ENCODE measurements around the gene SFTPD. TPM values are rescaled to one million over a fixed set of nuclear protein-coding genes. Genes with fewer than 3 reads are reported as not detected.

SFTPD gene
- total and polyA plus RNA-seq, 10 donors, result 0.15 to 0.33 (median 0.19) TPM; not detected in 7

GRCh38 chr10:79938728-79939406, 10.0 kb downstream of the SFTPD start:
- Histone ChIP-seq H3K4me1 (peaks cover 3 to 40% (median 25%) of the 10 kb centered on the region in 6 donors), H3K27ac (peak overlapping the region in 7 of 8 donors; percentile 41 to 84 (median 60)), H3K9me3 (no peaks in the 10 kb centered on the region), H3K36me3 (peaks cover 0 to 5% (median 0%) of the 10 kb centered on the region in 6 donors), H3K4me3 (peak overlapping the region in 1 of 8 donors; percentile 36), H3K27me3 (replicated peaks in 1 of 7) (peaks cover 0 to 4% (median 0%) of the 10 kb centered on the region in 7 donors)
- peak; percentile 87 for DNase-seq
- TF ChIP-seq POLR2A (IDR thresholded peaks at IDR 0.05) (no peak), POLR2AphosphoS5 (IDR thresholded peaks at IDR 0.05) (peak in 2 of 3 donors; percentile 51 to 73)
- TF ChIP-seq, protein P1, sequence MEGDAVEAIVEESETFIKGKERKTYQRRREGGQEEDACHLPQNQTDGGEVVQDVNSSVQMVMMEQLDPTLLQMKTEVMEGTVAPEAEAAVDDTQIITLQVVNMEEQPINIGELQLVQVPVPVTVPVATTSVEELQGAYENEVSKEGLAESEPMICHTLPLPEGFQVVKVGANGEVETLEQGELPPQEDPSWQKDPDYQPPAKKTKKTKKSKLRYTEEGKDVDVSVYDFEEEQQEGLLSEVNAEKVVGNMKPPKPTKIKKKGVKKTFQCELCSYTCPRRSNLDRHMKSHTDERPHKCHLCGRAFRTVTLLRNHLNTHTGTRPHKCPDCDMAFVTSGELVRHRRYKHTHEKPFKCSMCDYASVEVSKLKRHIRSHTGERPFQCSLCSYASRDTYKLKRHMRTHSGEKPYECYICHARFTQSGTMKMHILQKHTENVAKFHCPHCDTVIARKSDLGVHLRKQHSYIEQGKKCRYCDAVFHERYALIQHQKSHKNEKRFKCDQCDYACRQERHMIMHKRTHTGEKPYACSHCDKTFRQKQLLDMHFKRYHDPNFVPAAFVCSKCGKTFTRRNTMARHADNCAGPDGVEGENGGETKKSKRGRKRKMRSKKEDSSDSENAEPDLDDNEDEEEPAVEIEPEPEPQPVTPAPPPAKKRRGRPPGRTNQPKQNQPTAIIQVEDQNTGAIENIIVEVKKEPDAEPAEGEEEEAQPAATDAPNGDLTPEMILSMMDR (IDR thresholded peaks at IDR 0.05 in 8 of 11, conservative IDR thresholded peaks at IDR 0.05 in 3 of 11), result no peak
- WGBS, 5 donors, result 35 to 45% (median 44%) methylated on average over 6 of the region's 6 CpGs
- intact Hi-C loops (cut with DNase I; ENCODE audit: low total_unique reads), result no loop called here

DNA sequence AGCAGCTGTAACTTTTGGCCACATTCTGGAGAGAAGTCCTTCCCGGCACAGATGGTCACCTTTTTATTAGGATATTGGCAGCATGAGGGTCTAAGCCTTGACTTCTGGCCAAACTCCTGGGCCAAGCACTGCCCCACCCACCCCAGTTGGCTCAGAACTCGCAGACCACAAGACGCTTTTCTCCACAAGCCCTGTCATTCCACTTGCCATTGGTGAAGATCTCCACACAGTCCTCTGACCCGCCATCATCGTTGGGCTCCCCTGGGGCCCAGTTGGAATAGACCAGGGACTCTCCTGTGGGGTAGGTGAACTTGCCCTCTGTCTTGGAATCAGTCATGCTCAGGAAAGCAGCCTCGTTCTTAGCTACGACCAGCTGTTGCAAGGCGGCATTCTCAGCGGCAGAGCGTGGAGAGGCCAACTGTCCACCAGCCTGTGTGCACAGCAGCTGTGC, 11.2 kb downstream of the SFTPD start:
- TF ChIP-seq POLR2AphosphoS5 (IDR thresholded peaks at IDR 0.05), result no peak
- TF ChIP-seq POLR2A (IDR thresholded peaks at IDR 0.05), result no peak
- TF ChIP-seq, protein P1 (IDR thresholded peaks at IDR 0.05 in 8 of 11, conservative IDR thresholded peaks at IDR 0.05 in 3 of 11), result no peak
- no peak overlapping the region for H3K4me3 ChIP-seq
- whole genome bisulfite sequencing, 5 donors, result 78 to 96% (median 90%) methylated on average over 10 of the region's 10 CpGs
- H3K27ac ChIP-seq, result no peak overlapping the region
- peak; percentile 60 for DNase-seq
- peaks cover 0 to 4% (median 0%) of the 10 kb centered on the region in 7 donors for H3K27me3 ChIP-seq (replicated peaks in 1 of 7)
- no peaks in the 10 kb centered on the region for H3K9me3 ChIP-seq
- intact Hi-C loops (cut with DNase I; ENCODE audit: low total_unique reads), result no loop called here
- peaks cover 0 to 5% (median 0%) of the 10 kb centered on the region in 6 donors for H3K36me3 ChIP-seq
- peaks cover 3 to 40% (median 25%) of the 10 kb centered on the region in 6 donors for H3K4me1 ChIP-seq

- Histone ChIP-seq H3K36me3 (peaks cover 0 to 5% (median 0%) of the 10 kb centered on the region in 6 donors), H3K4me1 (peaks cover 3 to 40% (median 25%) of the 10 kb centered on the region in 6 donors), H3K27ac (no peak overlapping the region), H3K4me3 (no peak overlapping the region), H3K27me3 (replicated peaks in 1 of 7) (peaks cover 0 to 4% (median 0%) of the 10 kb centered on the region in 7 donors), H3K9me3 (no peaks in the 10 kb centered on the region)
- no peak for TF ChIP-seq POLR2A (IDR thresholded peaks at IDR 0.05)
- TF ChIP-seq POLR2AphosphoS5 (IDR thresholded peaks at IDR 0.05), result peak in 1 of 3 donors; percentile 33
- TF ChIP-seq, protein P1 (IDR thresholded peaks at IDR 0.05 in 8 of 11, conservative IDR thresholded peaks at IDR 0.05 in 3 of 11), result no peak
- WGBS, 5 donors, result 56 to 88% (median 67%) methylated on average over 8 to 9 of the region's 9 CpGs
- intact Hi-C loops (cut with DNase I; ENCODE audit: low total_unique reads), result no loop called here
- peak; percentile 53 for DNase-seq
These were observed 12.0 kb downstream of the SFTPD start for GRCh38 chr10:79936625-79937615.

All from spleen (tissue), 11 donors.